Mesothelial cell of epicardium (in vitro differentiated cells): ENCODE results near the gene RAE1. TPM values are rescaled to one million over a fixed set of nuclear protein-coding genes. Genes with fewer than 3 reads are reported as not detected.

ENCODE experiments used
- DNase-seq, 2 experiments: peaks; one replicate each; pipeline ENCODE4 v3.0.0; 2021; ENCODE audit warnings: low spot score in 2 of 2; ENCODE audit not compliant: unreplicated experiment in 2 of 2
- H3K27ac Mint-ChIP-seq: 2 replicates; pipeline ENCODE4 v1.8.0; 2021; ENCODE audit warnings: mixed read lengths
- H3K27me3 Mint-ChIP-seq: 2 replicates; pipeline ENCODE4 v1.8.0; 2021; ENCODE audit warnings: low read depth, mixed read lengths
- H3K36me3 Mint-ChIP-seq: 2 replicates; pipeline ENCODE4 v1.8.0; 2021; ENCODE audit warnings: mixed read lengths
- H3K4me1 Mint-ChIP-seq: 2 replicates; pipeline ENCODE4 v1.8.0; 2021; ENCODE audit warnings: mixed read lengths
- H3K4me3 Mint-ChIP-seq: 2 replicates; pipeline ENCODE4 v1.8.0; 2021; ENCODE audit warnings: mild to moderate bottlenecking, moderate library complexity, mixed read lengths
- H3K9me3 Mint-ChIP-seq: 2 replicates; pipeline ENCODE4 v1.8.0; 2021; ENCODE audit warnings: mixed read lengths
- microRNA-seq: library from miRNA; unstranded; fragments of <30 nt; microRNA quantifications from one replicate; pipeline ENCODE4 v1.2.0, GENCODE V29; 2021; ENCODE audit warnings: inconsistent platforms, mixed read lengths
- total RNA-seq: library from RNA; stranded (reverse); gene quantifications from 3 replicates; pipeline ENCODE4 v1.2.1, GENCODE V29; 2021
- TF ChIP-seq, protein P1 (sequence below): fragments of 200-600 bp; sonication (generic); IDR thresholded peaks from one replicate; pipeline ENCODE4 v1.5.0; 2021; ENCODE audit warnings: antibody characterized with exemption; ENCODE audit not compliant: unreplicated experiment

The RAE1 gene
- total RNA-seq, 1 donor from 2014 or later = 44.4 TPM

DNA sequence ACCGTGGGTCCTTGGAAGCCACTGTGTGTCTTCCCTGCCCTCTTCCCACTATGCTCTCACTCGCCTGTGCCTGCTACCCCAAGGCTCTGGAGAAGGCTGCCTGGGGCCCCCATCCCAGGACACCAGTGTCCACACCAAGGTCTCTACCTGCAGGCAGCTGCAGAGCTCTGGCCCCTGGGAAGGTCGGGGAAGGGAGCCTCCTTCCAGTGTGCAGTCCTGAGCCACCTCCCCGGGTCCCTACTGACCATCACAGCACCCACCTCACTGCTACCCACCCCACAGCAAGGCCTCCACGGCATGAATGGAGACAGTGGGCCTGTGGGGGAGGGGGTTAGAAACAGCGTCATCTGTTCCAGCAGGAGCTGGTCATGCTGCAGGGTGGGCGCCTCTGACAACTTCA is 75.8 kb downstream of the RAE1 start:
- Mint-ChIP-seq H3K4me3 (no peak overlapping the region), H3K36me3 (no peaks in the 10 kb centered on the region), H3K4me1 (peaks cover 3% of the 10 kb centered on the region), H3K27me3 (peaks cover 3% of the 10 kb centered on the region), H3K9me3 (no peaks in the 10 kb centered on the region), H3K27ac (no peak overlapping the region)
- TF ChIP-seq, protein P1, sequence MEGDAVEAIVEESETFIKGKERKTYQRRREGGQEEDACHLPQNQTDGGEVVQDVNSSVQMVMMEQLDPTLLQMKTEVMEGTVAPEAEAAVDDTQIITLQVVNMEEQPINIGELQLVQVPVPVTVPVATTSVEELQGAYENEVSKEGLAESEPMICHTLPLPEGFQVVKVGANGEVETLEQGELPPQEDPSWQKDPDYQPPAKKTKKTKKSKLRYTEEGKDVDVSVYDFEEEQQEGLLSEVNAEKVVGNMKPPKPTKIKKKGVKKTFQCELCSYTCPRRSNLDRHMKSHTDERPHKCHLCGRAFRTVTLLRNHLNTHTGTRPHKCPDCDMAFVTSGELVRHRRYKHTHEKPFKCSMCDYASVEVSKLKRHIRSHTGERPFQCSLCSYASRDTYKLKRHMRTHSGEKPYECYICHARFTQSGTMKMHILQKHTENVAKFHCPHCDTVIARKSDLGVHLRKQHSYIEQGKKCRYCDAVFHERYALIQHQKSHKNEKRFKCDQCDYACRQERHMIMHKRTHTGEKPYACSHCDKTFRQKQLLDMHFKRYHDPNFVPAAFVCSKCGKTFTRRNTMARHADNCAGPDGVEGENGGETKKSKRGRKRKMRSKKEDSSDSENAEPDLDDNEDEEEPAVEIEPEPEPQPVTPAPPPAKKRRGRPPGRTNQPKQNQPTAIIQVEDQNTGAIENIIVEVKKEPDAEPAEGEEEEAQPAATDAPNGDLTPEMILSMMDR = no peak
- no peak for DNase-seq

- Mint-ChIP-seq H3K36me3 (no peaks in the 10 kb centered on the region), H3K27ac (no peak overlapping the region)
These were observed 77.5 kb downstream of the RAE1 start for GRCh38 chr20:57428324-57429158.

More at GRCh38 chr20:57428324-57429158, 77.5 kb downstream of the RAE1 start:
- H3K27me3 Mint-ChIP-seq = peaks cover 3% of the 10 kb centered on the region
- H3K9me3 Mint-ChIP-seq = no peaks in the 10 kb centered on the region
- no peak for DNase-seq
- no peak overlapping the region for H3K4me3 Mint-ChIP-seq
- TF ChIP-seq, protein P1 = no peak
- H3K4me1 Mint-ChIP-seq = peaks cover 3% of the 10 kb centered on the region

Small RNA genes within 50 kb of the gene (microRNA-seq; reads per million reads assigned to microRNA genes)
- gene MIR4325 = not detected

Other genes with a start within 250 kb of the RAE1 start
- 22.2 to 23.8 TPM (median 23.0 TPM) in 3 replicates for gene BMP7, start 84.6 kb upstream of the RAE1 start, total RNA-seq
- gene SPO11, start 21.5 kb upstream of the RAE1 start, total RNA-seq = not detected in 3 replicates
- gene RBM38, start 40.1 kb downstream of the RAE1 start, total RNA-seq = 23.8 to 25.6 TPM (median 25.3 TPM) in 3 replicates
- 0.23 to 0.33 TPM (median 0.27 TPM) in 3 replicates for gene CTCFL, start 173.9 kb downstream of the RAE1 start, total RNA-seq
- gene PCK1, start 209.9 kb downstream of the RAE1 start, total RNA-seq = not detected in 3 replicates